ENCODE data around the gene PANK4.

DNA sequence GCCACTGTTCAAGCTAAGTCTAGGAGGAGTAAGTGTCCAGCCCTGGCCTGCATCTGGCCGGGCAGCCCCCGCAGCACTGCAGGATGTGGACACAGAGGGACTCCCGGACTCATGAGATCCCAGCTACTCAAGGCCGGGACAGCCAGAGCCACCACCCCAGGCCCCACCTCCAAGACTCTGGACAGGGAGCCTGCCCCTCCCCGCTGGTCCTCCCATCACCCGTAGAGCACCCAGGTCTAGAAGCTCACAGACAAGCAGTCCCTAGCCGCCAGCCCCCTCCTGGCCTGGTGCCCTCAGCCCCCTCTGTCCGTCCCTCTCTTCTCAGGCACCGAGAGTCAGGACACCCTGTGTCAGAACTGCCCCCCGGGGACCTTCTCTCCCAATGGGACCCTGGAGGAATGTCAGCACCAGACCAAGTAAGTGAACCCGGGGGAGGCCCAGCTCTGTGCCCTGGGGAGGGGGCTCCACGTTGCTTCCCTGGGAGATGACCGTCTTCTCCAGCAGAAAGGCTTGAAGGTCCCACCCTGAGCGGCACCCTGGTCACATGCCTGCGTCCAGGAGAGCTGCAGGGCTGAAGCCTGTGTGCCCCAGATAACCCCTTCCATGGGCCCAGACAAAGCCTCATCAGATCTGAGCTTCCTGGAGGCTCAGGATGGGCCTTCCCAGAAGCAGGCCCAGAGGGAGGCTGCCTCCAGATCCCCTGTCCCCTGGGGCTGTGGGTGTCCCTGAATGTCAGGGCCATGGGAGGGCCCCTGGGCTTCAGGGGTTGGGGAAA, 34.1 kb upstream of the PANK4 start:
- TF ChIP-seq CTCF (IDR thresholded peaks at IDR 0.05) (no peak), POLR2A (IDR thresholded peaks at IDR 0.05; ENCODE audit: low read length) (no peak), NR3C1 (IDR thresholded peaks at IDR 0.05) (no peak), MAFK (IDR thresholded peaks at IDR 0.05; ENCODE audit: partially characterized antibody) (no peak), SMC3 (IDR thresholded peaks at IDR 0.05) (no peak), RARB (CRISPR knock-in tag; IDR thresholded peaks at IDR 0.05) (no peak)
- TF ChIP-seq, protein P1, sequence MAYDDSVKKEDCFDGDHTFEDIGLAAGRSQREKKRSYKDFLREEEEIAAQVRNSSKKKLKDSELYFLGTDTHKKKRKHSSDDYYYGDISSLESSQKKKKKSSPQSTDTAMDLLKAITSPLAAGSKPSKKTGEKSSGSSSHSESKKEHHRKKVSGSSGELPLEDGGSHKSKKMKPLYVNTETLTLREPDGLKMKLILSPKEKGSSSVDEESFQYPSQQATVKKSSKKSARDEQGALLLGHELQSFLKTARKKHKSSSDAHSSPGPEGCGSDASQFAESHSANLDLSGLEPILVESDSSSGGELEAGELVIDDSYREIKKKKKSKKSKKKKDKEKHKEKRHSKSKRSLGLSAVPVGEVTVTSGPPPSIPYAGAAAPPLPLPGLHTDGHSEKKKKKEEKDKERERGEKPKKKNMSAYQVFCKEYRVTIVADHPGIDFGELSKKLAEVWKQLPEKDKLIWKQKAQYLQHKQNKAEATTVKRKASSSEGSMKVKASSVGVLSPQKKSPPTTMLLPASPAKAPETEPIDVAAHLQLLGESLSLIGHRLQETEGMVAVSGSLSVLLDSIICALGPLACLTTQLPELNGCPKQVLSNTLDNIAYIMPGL (CRISPR knock-in tag; IDR thresholded peaks at IDR 0.05; ENCODE audit: borderline replicate concordance), result no peak
- TF ChIP-seq, protein P2, sequence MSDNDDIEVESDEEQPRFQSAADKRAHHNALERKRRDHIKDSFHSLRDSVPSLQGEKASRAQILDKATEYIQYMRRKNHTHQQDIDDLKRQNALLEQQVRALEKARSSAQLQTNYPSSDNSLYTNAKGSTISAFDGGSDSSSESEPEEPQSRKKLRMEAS (IDR thresholded peaks at IDR 0.05), result no peak

All from A549 (cell line).